ENCODE data around the gene EGFR.

The EGFR gene

DNA sequence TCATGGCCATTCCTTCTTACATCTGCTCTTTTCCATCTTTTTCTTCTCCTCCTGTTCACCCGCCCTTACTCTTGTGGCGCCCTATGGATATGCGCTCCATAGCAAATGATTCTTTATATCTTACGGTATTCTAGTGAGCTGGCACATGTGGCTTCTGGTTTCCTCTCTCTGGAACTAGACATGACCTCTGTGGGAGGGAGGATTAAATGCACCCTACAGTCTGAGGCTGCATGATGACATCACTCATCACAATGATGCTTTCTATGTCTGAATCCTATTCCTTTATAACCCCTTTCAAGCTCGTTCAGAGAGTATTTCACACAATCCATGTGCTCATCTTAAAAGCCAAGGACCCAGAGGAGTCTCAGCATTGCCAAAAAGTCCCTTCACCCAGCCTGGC is 153.3 kb downstream of the EGFR start:
- H3K4me3 ChIP-seq (ENCODE audit: low read depth, low read length): no peak overlapping the region

DNA sequence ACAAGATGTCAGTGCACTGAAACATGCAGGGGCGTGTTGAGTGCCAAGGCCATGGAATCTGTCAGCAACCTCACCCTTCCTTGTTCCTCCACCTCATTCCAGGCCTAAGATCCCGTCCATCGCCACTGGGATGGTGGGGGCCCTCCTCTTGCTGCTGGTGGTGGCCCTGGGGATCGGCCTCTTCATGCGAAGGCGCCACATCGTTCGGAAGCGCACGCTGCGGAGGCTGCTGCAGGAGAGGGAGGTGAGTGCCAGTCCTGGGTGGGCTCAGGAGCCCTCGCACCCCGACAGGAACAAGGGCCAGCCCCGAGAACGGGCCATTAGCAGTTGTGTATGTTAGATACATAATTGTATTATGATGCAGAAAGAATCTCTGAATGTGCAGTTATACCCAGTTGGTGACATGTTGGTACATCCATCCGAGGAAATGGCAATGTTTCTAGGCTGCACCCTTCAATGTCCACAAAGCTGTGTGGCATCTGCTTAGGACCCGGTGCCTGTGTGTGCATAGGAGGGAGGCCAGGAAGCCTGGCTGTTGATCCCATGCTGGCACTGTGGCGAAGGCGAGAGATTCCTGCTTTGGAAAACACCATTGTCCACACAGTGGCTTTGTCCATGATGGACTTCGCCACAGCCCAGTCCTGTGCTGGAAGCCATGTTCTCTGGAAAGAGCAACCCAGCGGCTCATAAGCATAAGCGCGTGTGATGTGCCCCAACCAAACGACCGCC is 154.2 kb downstream of the EGFR start:
- TF ChIP-seq, protein P1, sequence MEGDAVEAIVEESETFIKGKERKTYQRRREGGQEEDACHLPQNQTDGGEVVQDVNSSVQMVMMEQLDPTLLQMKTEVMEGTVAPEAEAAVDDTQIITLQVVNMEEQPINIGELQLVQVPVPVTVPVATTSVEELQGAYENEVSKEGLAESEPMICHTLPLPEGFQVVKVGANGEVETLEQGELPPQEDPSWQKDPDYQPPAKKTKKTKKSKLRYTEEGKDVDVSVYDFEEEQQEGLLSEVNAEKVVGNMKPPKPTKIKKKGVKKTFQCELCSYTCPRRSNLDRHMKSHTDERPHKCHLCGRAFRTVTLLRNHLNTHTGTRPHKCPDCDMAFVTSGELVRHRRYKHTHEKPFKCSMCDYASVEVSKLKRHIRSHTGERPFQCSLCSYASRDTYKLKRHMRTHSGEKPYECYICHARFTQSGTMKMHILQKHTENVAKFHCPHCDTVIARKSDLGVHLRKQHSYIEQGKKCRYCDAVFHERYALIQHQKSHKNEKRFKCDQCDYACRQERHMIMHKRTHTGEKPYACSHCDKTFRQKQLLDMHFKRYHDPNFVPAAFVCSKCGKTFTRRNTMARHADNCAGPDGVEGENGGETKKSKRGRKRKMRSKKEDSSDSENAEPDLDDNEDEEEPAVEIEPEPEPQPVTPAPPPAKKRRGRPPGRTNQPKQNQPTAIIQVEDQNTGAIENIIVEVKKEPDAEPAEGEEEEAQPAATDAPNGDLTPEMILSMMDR (IDR thresholded peaks at IDR 0.05; ENCODE audit: control insufficient read depth, extremely low read depth, insufficient read depth): no peak
- no peak overlapping the region for H3K4me3 ChIP-seq (ENCODE audit: low read depth, low read length)

More for the DNA sequence above, 153.3 kb downstream of the EGFR start:
- TF ChIP-seq, protein P1 (IDR thresholded peaks at IDR 0.05; ENCODE audit: control insufficient read depth, extremely low read depth, insufficient read depth): no peak
- DNase-seq (ENCODE audit: low read depth): no peak

DNA sequence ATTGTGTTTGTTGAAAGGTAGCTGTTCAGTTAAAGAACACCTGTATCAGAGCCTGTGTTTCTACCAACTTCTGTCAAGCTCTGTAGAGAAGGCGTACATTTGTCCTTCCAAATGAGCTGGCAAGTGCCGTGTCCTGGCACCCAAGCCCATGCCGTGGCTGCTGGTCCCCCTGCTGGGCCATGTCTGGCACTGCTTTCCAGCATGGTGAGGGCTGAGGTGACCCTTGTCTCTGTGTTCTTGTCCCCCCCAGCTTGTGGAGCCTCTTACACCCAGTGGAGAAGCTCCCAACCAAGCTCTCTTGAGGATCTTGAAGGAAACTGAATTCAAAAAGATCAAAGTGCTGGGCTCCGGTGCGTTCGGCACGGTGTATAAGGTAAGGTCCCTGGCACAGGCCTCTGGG is 154.9 kb downstream of the EGFR start:
- TF ChIP-seq, protein P1 (IDR thresholded peaks at IDR 0.05; ENCODE audit: control insufficient read depth, extremely low read depth, insufficient read depth): no peak
- DNase-seq (ENCODE audit: low read depth): no peak

More for the DNA sequence above, 154.2 kb downstream of the EGFR start:
- no peak for DNase-seq (ENCODE audit: low read depth)

DNA sequence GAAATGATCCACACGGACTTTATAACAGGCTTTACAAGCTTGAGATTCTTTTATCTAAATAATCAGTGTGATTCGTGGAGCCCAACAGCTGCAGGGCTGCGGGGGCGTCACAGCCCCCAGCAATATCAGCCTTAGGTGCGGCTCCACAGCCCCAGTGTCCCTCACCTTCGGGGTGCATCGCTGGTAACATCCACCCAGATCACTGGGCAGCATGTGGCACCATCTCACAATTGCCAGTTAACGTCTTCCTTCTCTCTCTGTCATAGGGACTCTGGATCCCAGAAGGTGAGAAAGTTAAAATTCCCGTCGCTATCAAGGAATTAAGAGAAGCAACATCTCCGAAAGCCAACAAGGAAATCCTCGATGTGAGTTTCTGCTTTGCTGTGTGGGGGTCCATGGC is 155.6 kb downstream of the EGFR start:
- TF ChIP-seq, protein P1 (IDR thresholded peaks at IDR 0.05; ENCODE audit: control insufficient read depth, extremely low read depth, insufficient read depth): no peak
- no peak overlapping the region for H3K4me3 ChIP-seq (ENCODE audit: low read depth, low read length)
- DNase-seq (ENCODE audit: low read depth): no peak

More for the DNA sequence above, 154.9 kb downstream of the EGFR start:
- no peak overlapping the region for H3K4me3 ChIP-seq (ENCODE audit: low read depth, low read length)

DNA sequence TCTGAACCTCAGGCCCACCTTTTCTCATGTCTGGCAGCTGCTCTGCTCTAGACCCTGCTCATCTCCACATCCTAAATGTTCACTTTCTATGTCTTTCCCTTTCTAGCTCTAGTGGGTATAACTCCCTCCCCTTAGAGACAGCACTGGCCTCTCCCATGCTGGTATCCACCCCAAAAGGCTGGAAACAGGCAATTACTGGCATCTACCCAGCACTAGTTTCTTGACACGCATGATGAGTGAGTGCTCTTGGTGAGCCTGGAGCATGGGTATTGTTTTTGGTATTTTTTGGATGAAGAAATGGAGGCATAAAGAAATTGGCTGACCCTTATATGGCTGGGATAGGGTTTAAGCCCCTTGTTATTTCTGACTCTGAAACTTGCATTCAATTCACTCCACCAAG is 156.0 kb downstream of the EGFR start:
- no peak overlapping the region for H3K4me3 ChIP-seq (ENCODE audit: low read depth, low read length)
- TF ChIP-seq, protein P1 (IDR thresholded peaks at IDR 0.05; ENCODE audit: control insufficient read depth, extremely low read depth, insufficient read depth): no peak
- no peak for DNase-seq (ENCODE audit: low read depth)

DNA sequence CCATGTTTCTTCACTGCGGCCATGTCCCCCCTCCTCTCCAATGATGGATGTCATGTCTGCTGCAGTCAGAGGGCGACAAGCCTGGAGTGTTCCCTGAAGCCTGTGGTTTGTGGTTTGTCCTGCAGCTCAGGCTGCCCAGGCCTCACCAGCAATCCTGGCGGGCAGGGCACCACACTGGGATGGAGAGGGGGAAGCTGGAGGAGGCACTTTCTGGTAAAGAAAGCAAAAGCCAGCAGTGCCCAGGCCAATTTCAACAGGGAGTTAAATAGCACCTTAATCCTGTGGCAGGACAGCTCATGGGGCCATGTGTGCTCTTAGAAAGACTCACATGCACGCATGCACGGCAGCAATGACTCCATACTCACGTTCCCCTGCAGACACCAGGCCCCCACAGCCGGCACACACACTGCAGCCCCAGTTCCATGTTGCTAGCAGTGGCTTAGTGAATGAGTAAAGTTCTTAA is 158.3 kb downstream of the EGFR start:
- no peak overlapping the region for H3K4me3 ChIP-seq (ENCODE audit: low read depth, low read length)
- no peak for DNase-seq (ENCODE audit: low read depth)
- TF ChIP-seq, protein P1 (IDR thresholded peaks at IDR 0.05; ENCODE audit: control insufficient read depth, extremely low read depth, insufficient read depth): no peak

Data from LNCaP clone FGC (cell line).